ENCODE data around the gene BAZ1B.
"Not testable (repeated sequence)": the region's sequence is repeated elsewhere in the genome, so short reads cannot be mapped to it uniquely, and the experiment has no call there.

BAZ1B gene

GRCh38 chr7:73522105-73522872 is at the start of gene BAZ1B:
TSS of gene BAZ1B (minus strand) at chr7:73522293. CDS start at chr7:73521933, 360 bp downstream.
- peak within 1 kb of the TSS; percentile 84 for H3K4me3 ChIP-seq (replicated peaks; ENCODE audit: low read depth, low read length)
- TF ChIP-seq CTCF (IDR thresholded peaks at IDR 0.05; ENCODE audit: low read depth, low read length, missing control alignments), result peak; percentile 3
- DNase-seq (ENCODE audit: extremely low read depth, low read depth), result peak; percentile 90

- no peak for TF ChIP-seq CTCF (IDR thresholded peaks at IDR 0.05; ENCODE audit: low read depth, low read length, missing control alignments)
- no peak overlapping the region for H3K4me3 ChIP-seq (replicated peaks; ENCODE audit: low read depth, low read length)
- DNase-seq (ENCODE audit: extremely low read depth, low read depth), result no peak
Measured at GRCh38 chr7:73570977-73571376, 48.9 kb upstream of the BAZ1B start.

- no peak for DNase-seq (ENCODE audit: extremely low read depth, low read depth)
- TF ChIP-seq CTCF (IDR thresholded peaks at IDR 0.05; ENCODE audit: low read depth, low read length, missing control alignments), result no peak
- H3K4me3 ChIP-seq (replicated peaks; ENCODE audit: low read depth, low read length), result no peak overlapping the region
Measured at GRCh38 chr7:73570521-73570920, 48.4 kb upstream of the BAZ1B start.

GRCh38 chr7:73569042-73569608 is 47.0 kb upstream of the BAZ1B start:
- TF ChIP-seq CTCF (IDR thresholded peaks at IDR 0.05; ENCODE audit: low read depth, low read length, missing control alignments), result no peak
- H3K4me3 ChIP-seq (replicated peaks; ENCODE audit: low read depth, low read length), result no peak overlapping the region

GRCh38 chr7:73567846-73568685 is 46.0 kb upstream of the BAZ1B start:
- H3K4me3 ChIP-seq (replicated peaks; ENCODE audit: low read depth, low read length), result no peak overlapping the region
- DNase-seq (ENCODE audit: extremely low read depth, low read depth), result no peak
- TF ChIP-seq CTCF (IDR thresholded peaks at IDR 0.05; ENCODE audit: low read depth, low read length, missing control alignments), result no peak

More at GRCh38 chr7:73569042-73569608, 47.0 kb upstream of the BAZ1B start:
- no peak for DNase-seq (ENCODE audit: extremely low read depth, low read depth)

- TF ChIP-seq CTCF (IDR thresholded peaks at IDR 0.05; ENCODE audit: low read depth, low read length, missing control alignments), result no peak
- DNase-seq (ENCODE audit: extremely low read depth, low read depth), result no peak
- no peak overlapping the region for H3K4me3 ChIP-seq (replicated peaks; ENCODE audit: low read depth, low read length)
Measured at GRCh38 chr7:73567140-73567539, 45.0 kb upstream of the BAZ1B start.

- H3K4me3 ChIP-seq (replicated peaks; ENCODE audit: low read depth, low read length); DNase-seq (ENCODE audit: extremely low read depth, low read depth): not testable (repeated sequence)
Measured at GRCh38 chr7:73566431-73566830, 44.3 kb upstream of the BAZ1B start.

Data from HFF-Myc (cell line).